ENCODE results near the gene SRCIN1.
"Not testable (repeated sequence)": the region's sequence is repeated elsewhere in the genome, so short reads cannot be mapped to it uniquely, and the experiment has no call there.

SRCIN1 gene

DNA sequence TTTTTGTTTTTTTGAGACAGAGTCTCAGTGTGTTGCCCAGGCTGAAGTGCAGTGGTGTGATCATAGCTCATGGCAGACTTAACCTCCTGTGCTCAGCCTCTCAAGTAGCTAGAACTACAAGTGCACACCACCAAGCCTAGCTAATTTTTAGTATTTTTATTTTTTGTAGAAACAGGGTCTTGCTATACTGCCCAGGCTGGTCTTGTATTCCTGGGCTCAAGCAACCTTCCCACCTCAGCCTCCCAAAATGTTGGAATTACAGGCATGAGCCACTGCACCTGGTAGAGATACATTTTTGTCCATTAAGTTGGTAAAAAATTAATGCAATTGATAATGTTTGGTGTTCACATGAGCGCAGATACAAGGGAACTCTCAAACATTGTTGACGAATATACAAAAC is 22.2 kb upstream of the SRCIN1 start:
- 83 to 100% methylated on average over 1 to 2 of the region's 2 CpGs for WGBS, 2 experiments (ENCODE audit: insufficient coverage in 2 of 2)
- no peaks in the 10 kb centered on the region for H3K4me1 ChIP-seq (ENCODE audit: control insufficient read depth, insufficient read depth, low read length, poor library complexity, severe bottlenecking)
- no peaks in the 10 kb centered on the region for H3K36me3 ChIP-seq (ENCODE audit: control insufficient read depth, insufficient read depth, low read length)
- H3K27ac ChIP-seq (ENCODE audit: low read depth, low read length, severe bottlenecking), result no peak overlapping the region
- no peaks in the 10 kb centered on the region for H3K9me3 ChIP-seq (ENCODE audit: control insufficient read depth, low read length)
- no peak overlapping the region for H3K4me3 ChIP-seq (ENCODE audit: extremely low read depth, insufficient read depth, low read length, poor library complexity, severe bottlenecking)

DNA sequence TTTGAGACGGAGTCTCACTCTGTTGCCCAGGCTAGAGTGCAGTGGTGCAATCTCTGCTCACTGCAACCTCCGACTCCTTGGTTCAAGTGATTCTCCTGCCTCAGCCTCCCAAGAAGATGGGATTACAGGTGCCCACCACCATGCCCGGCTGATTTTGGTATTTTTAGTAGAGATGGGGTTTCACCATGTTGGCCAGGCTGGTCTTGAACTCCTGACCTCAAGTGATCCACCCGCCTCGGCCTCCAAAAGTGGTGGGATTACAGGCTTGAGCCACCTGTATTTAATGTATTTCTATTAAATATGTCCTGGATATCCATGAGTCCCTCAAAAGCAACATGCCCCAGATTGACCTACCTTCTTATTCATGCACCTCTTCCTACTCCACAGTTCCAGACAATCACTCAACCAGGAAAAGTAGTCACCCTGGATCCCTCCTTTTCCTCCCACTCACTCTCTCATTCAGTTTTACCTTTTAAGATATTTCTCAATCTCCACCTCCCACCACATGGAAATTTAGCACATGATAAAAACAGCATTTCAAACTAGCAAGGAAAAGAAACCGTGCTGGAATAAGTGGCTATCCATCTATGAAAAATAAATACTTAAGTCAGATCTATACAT is 21.0 kb upstream of the SRCIN1 start:
- not testable (repeated sequence) for H3K9me3 ChIP-seq (ENCODE audit: control insufficient read depth, low read length); H3K4me1 ChIP-seq (ENCODE audit: control insufficient read depth, insufficient read depth, low read length, poor library complexity, severe bottlenecking); H3K27ac ChIP-seq (ENCODE audit: low read depth, low read length, severe bottlenecking); H3K4me3 ChIP-seq (ENCODE audit: extremely low read depth, insufficient read depth, low read length, poor library complexity, severe bottlenecking); H3K36me3 ChIP-seq (ENCODE audit: control insufficient read depth, insufficient read depth, low read length)
- 84 to 100% methylated on average over 1 to 3 of the region's 6 CpGs for WGBS, 2 experiments (ENCODE audit: insufficient coverage in 2 of 2)

DNA sequence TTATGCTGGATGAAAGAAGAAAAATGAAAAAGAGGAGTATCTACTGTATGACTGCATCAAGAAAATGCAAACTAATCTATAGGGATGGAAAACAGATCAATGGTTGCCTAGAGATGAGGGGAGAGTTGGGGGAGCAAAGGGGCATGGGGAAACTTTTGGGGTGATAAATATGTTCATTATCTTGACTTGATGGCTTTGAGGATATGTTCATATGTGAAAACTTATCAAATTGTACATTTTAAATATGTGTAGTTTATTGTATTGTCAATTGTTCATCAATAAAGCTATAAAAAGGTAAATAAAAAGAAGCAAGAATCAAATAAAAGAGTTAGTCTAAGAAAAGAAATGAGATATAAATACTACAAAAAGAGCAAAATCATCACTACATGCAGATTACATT is 19.7 kb upstream of the SRCIN1 start:
- Histone ChIP-seq H3K4me1 (ENCODE audit: control insufficient read depth, insufficient read depth, low read length, poor library complexity, severe bottlenecking) (no peaks in the 10 kb centered on the region), H3K9me3 (ENCODE audit: control insufficient read depth, low read length) (no peaks in the 10 kb centered on the region), H3K36me3 (ENCODE audit: control insufficient read depth, insufficient read depth, low read length) (no peaks in the 10 kb centered on the region), H3K4me3 (ENCODE audit: extremely low read depth, insufficient read depth, low read length, poor library complexity, severe bottlenecking) (no peak overlapping the region), H3K27ac (ENCODE audit: low read depth, low read length, severe bottlenecking) (no peak overlapping the region)

DNA sequence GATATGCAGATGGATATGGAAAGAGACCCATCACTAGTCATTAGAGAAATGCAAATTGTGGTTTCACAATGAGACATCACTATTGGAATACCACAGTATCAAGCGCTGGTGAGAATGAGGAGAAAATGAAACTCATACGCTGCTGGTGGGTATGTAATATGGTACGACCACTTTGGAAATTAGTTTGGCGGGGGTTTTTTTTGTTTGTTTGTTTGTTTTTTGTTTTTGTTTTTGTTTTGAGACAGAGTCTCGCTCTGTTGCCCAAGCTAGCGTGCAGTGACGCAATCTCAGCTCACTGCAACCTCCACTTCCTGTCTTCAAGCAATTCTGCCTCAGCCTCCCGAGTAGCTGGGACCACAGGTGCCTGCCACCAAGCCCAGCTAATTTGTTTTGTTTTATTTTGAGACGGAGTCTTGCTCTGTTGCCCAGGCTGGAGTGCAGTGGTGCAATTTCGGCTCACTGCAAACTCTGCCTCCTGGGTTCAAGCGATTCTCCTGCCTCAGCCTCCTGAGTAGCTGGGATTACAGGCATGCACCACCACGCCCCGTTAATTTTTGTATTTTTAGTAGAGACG is 19.1 kb upstream of the SRCIN1 start:
- H3K4me1 ChIP-seq (ENCODE audit: control insufficient read depth, insufficient read depth, low read length, poor library complexity, severe bottlenecking); H3K4me3 ChIP-seq (ENCODE audit: extremely low read depth, insufficient read depth, low read length, poor library complexity, severe bottlenecking); H3K9me3 ChIP-seq (ENCODE audit: control insufficient read depth, low read length); H3K27ac ChIP-seq (ENCODE audit: low read depth, low read length, severe bottlenecking); H3K36me3 ChIP-seq (ENCODE audit: control insufficient read depth, insufficient read depth, low read length): not testable (repeated sequence)
- 89 to 94% methylated on average over 10 to 12 of the region's 14 CpGs for WGBS, 2 experiments (ENCODE audit: insufficient coverage in 2 of 2)

DNA sequence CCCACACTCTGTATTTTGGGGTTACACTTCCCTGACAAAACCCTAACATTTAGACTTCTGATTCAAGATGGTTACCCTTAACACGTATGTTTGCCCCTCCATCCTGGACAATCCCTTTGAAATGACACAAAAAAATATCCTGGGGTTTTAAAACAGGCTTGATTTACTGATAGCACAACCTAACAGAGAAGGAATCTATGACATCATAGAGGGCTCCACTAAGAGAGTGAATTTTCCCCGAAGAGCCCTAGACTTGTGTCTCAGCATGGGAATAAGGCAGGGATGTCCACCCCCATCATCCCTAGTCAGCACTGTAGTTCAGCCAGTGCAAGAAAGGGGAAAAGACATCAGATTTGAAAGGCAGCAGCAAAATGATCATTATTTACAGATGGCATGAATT is 15.8 kb upstream of the SRCIN1 start:
- Histone ChIP-seq H3K4me1 (ENCODE audit: control insufficient read depth, insufficient read depth, low read length, poor library complexity, severe bottlenecking) (no peaks in the 10 kb centered on the region), H3K9me3 (ENCODE audit: control insufficient read depth, low read length) (no peaks in the 10 kb centered on the region), H3K36me3 (ENCODE audit: control insufficient read depth, insufficient read depth, low read length) (no peaks in the 10 kb centered on the region), H3K27ac (ENCODE audit: low read depth, low read length, severe bottlenecking) (no peak overlapping the region), H3K4me3 (ENCODE audit: extremely low read depth, insufficient read depth, low read length, poor library complexity, severe bottlenecking) (no peak overlapping the region)
- 60 to 70% methylated on average over 1 to 2 of the region's 2 CpGs for WGBS, 2 experiments (ENCODE audit: insufficient coverage in 2 of 2)

DNA sequence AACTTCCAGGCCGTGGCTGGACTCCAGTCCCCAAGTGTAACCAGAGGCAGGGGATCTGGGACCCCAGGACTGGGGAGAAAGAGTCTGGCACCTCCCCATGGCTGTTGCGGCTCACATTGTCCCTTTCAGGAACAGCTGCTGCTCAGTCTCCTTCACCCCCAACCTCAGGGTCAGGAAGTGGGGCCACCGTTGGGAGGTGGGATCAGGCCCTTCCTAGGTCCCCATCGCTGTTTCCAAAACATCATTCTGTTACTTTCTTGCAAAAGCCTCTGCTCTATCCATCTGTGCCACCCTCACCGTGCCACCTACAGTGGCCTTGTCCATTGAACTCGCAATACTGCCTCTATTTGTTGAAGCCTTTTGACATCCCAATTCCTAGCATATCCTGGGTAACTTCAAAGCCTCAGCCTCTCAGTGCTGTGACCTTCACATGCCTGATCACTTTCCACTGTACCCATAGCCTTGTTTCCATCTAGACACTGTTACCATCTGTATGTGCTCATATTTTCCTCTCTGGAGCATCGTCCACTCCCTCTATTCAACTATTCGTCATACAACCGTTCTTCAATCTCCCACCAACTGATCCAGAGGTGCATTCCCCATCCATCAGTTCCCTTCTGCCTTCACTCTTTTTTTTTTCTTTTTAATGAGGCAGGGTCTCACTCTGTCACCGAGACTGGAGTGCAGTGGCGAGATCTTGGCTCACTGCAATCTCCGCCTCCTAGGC is 15.0 kb upstream of the SRCIN1 start:
- H3K27ac ChIP-seq (ENCODE audit: low read depth, low read length, severe bottlenecking), result no peak overlapping the region
- WGBS, 2 experiments (ENCODE audit: insufficient coverage in 2 of 2), result 89 to 92% methylated on average over 11 to 12 of the region's 12 CpGs
- no peaks in the 10 kb centered on the region for H3K9me3 ChIP-seq (ENCODE audit: control insufficient read depth, low read length)
- H3K4me1 ChIP-seq (ENCODE audit: control insufficient read depth, insufficient read depth, low read length, poor library complexity, severe bottlenecking), result no peaks in the 10 kb centered on the region
- H3K36me3 ChIP-seq (ENCODE audit: control insufficient read depth, insufficient read depth, low read length), result no peaks in the 10 kb centered on the region
- H3K4me3 ChIP-seq (ENCODE audit: extremely low read depth, insufficient read depth, low read length, poor library complexity, severe bottlenecking), result no peak overlapping the region

DNA sequence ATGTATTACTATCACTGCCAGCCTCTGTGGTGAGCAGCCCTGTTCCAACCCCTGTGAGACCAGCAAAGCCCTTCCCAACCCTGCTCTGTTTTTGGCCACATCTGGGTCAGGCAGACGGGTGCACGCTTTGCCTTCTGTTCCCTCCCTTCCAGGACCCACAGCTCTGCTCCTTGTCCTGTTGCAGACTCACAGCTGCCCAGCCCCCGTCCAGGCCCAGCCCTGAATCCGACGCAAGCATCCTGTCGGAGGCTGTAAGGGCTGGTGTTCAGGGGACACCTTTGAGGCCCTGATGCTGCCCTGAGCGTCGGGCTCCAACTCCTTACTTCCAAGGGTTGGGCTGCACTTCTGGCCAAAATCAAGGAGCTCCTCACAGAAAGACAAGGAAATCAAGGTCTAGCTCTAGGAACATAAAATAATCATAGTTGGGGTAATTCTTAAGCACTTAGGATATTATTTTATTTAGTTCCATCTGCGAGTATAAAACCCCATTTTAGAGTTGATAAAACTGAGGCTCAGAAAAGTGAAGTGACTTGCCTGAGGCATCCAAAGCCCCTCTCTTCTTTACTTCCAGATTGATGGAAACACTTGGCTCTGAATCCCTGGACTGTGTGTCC is 14.3 kb upstream of the SRCIN1 start:
- Histone ChIP-seq H3K4me1 (ENCODE audit: control insufficient read depth, insufficient read depth, low read length, poor library complexity, severe bottlenecking) (no peaks in the 10 kb centered on the region), H3K27ac (ENCODE audit: low read depth, low read length, severe bottlenecking) (no peak overlapping the region), H3K36me3 (ENCODE audit: control insufficient read depth, insufficient read depth, low read length) (no peaks in the 10 kb centered on the region), H3K4me3 (ENCODE audit: extremely low read depth, insufficient read depth, low read length, poor library complexity, severe bottlenecking) (no peak overlapping the region), H3K9me3 (ENCODE audit: control insufficient read depth, low read length) (no peaks in the 10 kb centered on the region)
- 76 to 82% methylated on average over 7 to 8 of the region's 9 CpGs for WGBS, 2 experiments (ENCODE audit: insufficient coverage in 2 of 2)

DNA sequence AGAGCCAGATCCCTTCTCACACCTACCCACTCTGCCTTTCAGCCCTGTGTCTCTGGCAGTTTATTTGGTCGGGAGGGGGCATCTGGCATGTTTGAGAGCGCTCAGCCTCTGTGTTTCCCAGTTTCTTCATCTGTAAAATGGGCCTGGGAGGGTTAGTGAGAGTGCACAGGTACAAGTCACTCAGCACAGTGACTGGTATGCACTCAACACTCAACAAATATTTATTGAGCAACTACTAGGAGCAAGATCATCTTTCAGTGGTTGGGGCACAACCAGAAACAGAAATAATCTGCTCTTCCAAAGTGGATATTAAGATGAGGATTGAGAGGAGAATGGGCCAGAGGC is 13.7 kb upstream of the SRCIN1 start:
- Histone ChIP-seq H3K27ac (ENCODE audit: low read depth, low read length, severe bottlenecking) (no peak overlapping the region), H3K4me3 (ENCODE audit: extremely low read depth, insufficient read depth, low read length, poor library complexity, severe bottlenecking) (no peak overlapping the region), H3K4me1 (ENCODE audit: control insufficient read depth, insufficient read depth, low read length, poor library complexity, severe bottlenecking) (no peaks in the 10 kb centered on the region), H3K9me3 (ENCODE audit: control insufficient read depth, low read length) (no peaks in the 10 kb centered on the region), H3K36me3 (ENCODE audit: control insufficient read depth, insufficient read depth, low read length) (no peaks in the 10 kb centered on the region)
- 100% methylated on average over 2 of the region's 2 CpGs; no CpG with 5 or more reads in 1 of the 2 experiments for WGBS, 2 experiments (ENCODE audit: insufficient coverage in 2 of 2)

DNA sequence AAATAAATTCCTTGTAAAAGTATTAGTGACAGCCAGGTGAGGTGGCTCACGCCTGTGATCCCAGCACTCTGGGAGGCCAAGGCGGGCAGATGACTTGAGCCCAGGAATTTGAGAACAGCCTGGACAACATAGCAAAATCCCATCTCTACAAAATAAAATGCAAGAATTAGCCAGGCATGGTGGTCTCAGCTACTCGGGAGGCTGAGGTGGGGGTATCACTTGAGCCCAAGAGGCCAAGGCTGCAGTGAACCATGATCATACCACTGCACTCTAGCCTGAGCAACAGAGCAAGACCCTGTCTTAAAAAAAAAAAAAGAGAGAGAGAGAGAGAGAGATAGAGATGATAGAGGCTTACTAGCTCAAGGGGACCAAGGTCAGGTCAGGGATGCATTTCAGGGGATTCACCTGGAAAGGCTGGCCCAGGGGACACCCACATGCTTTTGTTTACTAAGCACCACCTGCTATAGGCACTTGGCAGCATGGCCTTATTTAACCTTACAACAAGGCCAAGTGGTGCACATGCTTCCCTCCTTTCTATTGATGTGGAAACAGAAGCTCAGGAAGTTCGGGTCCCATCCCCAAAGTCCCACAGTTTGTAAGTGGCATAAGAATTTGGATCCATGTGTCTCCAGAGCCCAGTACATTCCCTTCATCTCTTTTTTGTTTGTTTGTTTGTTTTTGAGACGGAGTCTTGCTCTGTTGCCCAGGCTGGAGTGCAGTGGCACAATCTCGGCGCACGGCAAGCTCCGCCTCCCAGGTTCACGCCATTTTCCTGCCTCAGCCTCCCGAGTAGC is 12.4 kb upstream of the SRCIN1 start:
- H3K36me3 ChIP-seq (ENCODE audit: control insufficient read depth, insufficient read depth, low read length), result no peaks in the 10 kb centered on the region
- no peak overlapping the region for H3K4me3 ChIP-seq (ENCODE audit: extremely low read depth, insufficient read depth, low read length, poor library complexity, severe bottlenecking)
- H3K9me3 ChIP-seq (ENCODE audit: control insufficient read depth, low read length), result no peaks in the 10 kb centered on the region
- H3K4me1 ChIP-seq (ENCODE audit: control insufficient read depth, insufficient read depth, low read length, poor library complexity, severe bottlenecking), result no peaks in the 10 kb centered on the region
- H3K27ac ChIP-seq (ENCODE audit: low read depth, low read length, severe bottlenecking), result no peak overlapping the region
- WGBS, 2 experiments (ENCODE audit: insufficient coverage in 2 of 2), result 94 to 95% methylated on average over 8 to 10 of the region's 11 CpGs

DNA sequence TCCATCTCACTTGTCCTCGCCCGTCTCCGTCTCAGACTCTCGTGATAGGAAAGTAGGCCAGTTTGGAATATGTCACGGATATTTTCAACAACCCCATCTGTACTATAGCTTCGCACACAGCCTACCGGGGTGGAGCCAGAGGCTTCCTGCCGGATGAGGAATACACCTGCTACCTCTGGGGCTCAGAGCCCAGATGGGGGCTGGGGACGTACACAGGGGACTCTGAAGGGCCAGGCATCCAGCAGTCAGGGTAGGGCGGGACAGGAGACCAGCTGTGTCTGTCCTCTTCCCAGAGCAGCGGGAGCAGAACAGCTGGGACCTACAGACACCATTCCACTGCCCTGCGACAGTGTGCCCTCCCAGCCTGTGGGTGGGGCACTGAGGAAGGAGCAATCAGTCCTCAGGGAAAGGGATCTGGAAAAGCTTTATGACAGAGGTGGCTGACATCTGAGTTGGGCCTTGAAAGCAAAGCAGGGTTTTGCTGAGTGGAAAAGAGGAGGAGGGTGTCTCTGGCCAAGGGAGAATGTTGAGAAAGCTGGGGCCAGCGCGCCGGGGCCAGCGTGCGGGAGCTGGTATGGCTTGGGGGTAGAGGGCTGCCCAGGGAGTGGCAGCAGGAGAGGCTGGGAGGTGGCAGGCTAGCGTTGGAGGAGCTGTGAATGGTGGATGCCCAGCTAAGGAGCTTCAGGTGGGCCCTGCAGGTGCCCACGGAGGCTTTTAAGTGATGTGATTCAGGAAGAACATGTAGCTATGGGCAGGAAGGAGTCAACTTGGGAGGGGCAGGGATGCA is 11.5 kb upstream of the SRCIN1 start:
- Histone ChIP-seq H3K9me3 (ENCODE audit: control insufficient read depth, low read length) (peaks cover under 1% of the 10 kb centered on the region), H3K4me3 (ENCODE audit: extremely low read depth, insufficient read depth, low read length, poor library complexity, severe bottlenecking) (no peak overlapping the region), H3K4me1 (ENCODE audit: control insufficient read depth, insufficient read depth, low read length, poor library complexity, severe bottlenecking) (no peaks in the 10 kb centered on the region), H3K36me3 (ENCODE audit: control insufficient read depth, insufficient read depth, low read length) (no peaks in the 10 kb centered on the region), H3K27ac (ENCODE audit: low read depth, low read length, severe bottlenecking) (no peak overlapping the region)
- 62 to 83% methylated on average over 10 to 13 of the region's 19 CpGs for whole genome bisulfite sequencing, 2 experiments (ENCODE audit: insufficient coverage in 2 of 2)
